Activated CD8-positive, alpha-beta memory T cell treated with anti-CD3 and anti-CD28 coated beads for 36 hours (primary cell): ENCODE results near the gene FBXW4. TPM values are rescaled to one million over a fixed set of nuclear protein-coding genes. Genes with fewer than 3 reads are reported as not detected.

ENCODE experiments used
- CTCF ChIA-PET: fragments of 350-600 bp; sonication (Branson Sonifier 250); formaldehyde crosslinking; loops from one replicate; lab custom pipeline; 2021; ENCODE audit warnings: antibody characterized with exemption; lab: Charles Lee
- POLR2A ChIA-PET: fragments of 350-600 bp; sonication (Branson Sonifier 250); formaldehyde crosslinking; loops from one replicate; lab custom pipeline; 2021; ENCODE audit warnings: antibody characterized with exemption; lab: Charles Lee
- total RNA-seq, 2 experiments: library from RNA; stranded (reverse); gene quantifications; one replicate each; pipeline ENCODE4 v1.2.3, GENCODE V29; 2021

Gene FBXW4, protein sequence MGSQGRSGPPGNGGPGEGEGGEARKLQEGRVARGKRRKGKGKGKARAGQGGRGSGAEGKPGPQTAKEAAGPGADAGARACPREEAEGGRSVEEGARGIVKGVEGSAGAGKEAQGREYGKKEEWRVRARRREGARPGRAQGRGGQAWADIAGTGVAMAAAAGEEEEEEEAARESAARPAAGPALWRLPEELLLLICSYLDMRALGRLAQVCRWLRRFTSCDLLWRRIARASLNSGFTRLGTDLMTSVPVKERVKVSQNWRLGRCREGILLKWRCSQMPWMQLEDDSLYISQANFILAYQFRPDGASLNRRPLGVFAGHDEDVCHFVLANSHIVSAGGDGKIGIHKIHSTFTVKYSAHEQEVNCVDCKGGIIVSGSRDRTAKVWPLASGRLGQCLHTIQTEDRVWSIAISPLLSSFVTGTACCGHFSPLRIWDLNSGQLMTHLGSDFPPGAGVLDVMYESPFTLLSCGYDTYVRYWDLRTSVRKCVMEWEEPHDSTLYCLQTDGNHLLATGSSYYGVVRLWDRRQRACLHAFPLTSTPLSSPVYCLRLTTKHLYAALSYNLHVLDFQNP
- 10 to 100 TPM; 35.3 to 36.3 TPM for total RNA-seq

DNA sequence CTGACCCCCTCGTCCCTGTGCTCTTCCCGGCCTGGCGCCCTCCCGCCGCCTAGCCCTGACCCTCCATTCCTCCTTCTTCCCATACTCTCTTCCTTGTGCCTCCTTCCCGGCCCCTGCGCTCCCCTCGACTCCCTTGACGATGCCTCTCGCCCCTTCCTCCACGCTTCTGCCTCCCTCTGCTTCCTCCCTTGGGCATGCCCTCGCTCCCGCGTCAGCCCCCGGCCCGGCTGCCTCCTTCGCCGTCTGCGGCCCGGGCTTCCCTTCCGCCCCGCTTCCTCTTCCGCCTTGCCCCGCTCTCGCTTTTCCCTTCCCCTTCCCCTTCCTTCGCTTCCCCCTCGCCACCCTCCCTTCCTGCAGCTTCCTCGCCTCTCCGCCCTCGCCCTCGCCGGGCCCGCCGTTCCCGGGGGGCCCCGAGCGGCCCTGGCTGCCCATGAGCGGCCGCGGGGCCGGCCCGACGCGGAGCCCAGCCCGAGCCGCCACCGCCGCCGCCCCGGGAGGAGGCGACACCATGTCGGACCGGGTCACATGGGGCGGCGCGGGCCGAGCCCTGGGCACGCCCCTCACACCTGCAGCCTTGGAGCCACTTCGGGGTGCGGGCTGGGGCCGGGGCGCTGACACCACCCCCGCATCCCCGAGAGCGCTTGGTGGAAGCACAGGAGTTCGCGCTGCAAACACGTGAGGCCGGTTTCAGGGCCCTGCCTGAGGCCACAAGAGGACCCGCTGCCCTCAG lies at the start of gene FBXW4:
Gene FBXW4 (minus strand): TSS at position 497 of the 730 bp plus-strand sequence. CDS start 65 bp downstream, at position 432.
- POLR2A ChIA-PET, result interaction anchor here (0.7 kb wide), 1 partner anchor 762 kb away, joined by 3 read pairs; no protein-coding TSS in a partner anchor
- CTCF ChIA-PET, result interaction anchor here (0.9 to 2.3 kb wide), 3 partner anchors 10 to 87 kb away, joined by 3 to 7 read pairs (median 3); no protein-coding TSS in a partner anchor

DNA sequence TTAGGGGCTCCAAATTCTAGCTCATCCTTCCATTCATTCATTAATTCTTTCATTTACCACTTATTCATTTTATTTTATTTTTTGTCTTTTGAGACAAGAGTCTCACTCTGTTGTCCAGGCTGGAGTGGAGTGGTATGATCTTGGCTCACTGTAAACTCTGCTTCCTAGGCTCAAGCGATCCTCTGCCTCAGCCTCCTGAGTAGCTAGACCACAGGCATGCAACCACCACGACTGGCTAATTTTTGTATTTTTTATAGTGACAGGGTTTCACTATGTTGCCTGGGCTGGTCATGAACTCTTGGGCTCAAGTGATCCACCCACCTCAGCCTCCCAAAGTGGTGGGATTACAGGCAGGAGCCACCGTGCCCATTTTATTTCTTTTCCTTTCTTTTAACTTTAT lies 49.3 kb upstream of the FBXW4 start:
- POLR2A ChIA-PET, result no interaction called here
- CTCF ChIA-PET, result no interaction called here

DNA sequence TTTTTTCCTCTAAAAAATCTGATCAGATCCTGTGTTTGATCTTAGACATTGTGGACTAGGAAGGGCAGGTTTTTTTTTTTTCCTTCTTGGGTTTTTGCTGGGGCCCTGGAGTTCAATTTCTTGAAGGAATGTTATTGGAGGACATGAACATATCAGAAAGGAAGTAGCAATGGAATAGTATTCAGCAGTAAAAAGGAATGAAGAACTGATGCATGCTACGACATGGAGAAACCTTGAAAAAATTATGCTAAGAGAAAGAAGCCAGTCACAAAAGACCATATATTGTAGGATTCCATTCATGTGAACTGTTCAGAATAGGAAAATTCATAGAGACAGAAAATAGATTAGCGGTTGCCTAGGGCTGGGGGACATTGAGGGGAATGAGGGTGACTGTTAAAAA lies 47.0 kb upstream of the FBXW4 start:
- CTCF ChIA-PET, result no interaction called here
- POLR2A ChIA-PET, result no interaction called here

DNA sequence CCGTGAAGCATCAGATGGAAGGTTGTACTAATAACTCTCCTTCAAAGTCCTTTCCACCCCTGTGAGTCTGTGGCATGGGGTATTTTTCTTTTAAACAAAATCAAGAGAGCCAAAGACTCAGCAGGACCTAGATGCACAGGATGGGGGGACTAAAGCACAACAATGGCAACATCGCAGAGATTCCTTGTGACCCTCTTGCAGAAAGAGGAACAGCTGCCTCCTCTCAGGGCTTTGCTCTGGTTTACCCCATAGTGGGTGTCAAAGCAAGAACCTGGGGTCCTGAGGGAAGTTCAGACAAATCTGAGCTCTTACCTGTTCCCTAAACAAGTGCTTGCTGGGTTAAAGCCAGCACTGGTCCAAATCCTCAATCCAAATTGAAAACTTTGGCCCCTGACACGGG lies 41.7 kb upstream of the FBXW4 start:
- ChIA-PET CTCF (interaction anchor here (1.3 kb wide), 1 partner anchor 45 kb away, joined by 3 read pairs; no protein-coding TSS in a partner anchor), POLR2A (no interaction called here)

DNA sequence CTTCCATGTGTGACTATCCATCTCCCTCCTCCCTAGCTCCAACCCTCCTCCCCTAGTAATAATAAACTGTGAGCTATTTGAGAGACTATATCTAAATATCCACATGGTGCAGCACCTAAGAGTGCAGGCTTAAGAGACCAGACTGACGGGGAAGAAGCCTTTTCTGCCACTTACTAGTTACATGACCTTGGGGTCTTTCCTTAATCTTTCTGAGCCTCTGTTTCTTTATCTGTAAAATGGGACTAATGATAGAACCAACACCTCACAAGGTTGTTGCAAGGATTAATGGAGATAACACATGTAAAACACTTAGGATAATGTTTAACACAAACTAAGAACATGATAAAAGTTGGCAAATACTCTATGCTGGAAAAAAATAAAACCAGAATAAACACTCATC lies 37.1 kb upstream of the FBXW4 start:
- POLR2A ChIA-PET, result no interaction called here
- CTCF ChIA-PET, result interaction anchor here (0.6 to 0.8 kb wide), 2 partner anchors 50 to 80 kb away, joined by 3 read pairs; no protein-coding TSS in a partner anchor

DNA sequence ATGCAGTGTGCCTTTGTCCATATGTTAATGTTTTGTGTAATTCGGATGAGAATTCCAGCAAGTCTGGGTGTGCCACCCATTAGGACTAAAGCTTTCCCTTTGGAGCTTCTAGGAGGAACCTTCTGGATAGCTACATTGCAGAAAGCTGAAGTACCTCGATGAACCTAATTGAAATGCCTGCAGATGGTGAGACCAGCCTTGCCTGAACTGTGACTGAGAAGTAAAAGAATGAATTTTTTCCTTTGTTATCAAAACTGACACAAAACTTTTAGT lies 31.1 kb upstream of the FBXW4 start:
- ChIA-PET POLR2A (no interaction called here), CTCF (no interaction called here)

DNA sequence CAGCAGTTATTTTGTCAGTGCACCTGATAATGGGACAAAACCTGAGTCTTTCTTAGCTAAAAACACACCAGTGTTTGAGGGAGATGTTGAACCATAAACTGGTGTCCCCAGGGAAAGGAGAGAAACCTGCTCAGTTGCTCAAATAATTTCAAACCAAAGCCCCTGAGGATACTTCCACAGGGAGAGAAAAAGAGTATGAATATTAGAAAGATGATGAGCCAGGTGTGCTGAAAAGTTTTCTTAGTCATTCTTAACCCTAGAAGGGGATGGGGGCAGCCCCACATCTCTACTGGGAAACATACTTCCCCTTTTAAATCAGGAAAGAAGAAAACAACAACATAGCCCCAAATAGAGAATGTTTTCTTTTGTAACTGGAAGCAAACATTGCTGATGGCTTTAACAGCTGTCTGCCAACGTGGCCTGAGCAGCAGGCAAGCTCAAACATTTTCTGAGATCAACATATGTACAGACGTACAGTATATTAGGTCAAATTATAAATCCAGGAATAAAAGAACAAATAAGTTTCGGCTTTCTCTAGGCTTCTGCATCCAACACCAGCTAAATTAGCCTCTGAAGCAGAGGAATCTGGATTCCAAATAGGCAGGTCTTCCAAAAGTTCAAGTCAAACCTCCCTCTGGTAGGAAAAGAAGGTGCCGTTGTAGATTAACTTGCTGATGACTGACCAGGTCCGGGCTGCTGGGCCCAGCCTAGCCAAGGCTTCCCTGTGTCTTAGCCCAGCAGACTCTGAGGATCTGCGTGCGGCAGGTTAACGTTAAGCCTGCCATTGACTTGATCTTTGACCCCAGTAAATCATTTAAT lies 30.5 kb upstream of the FBXW4 start:
- ChIA-PET POLR2A (no interaction called here), CTCF (no interaction called here)

DNA sequence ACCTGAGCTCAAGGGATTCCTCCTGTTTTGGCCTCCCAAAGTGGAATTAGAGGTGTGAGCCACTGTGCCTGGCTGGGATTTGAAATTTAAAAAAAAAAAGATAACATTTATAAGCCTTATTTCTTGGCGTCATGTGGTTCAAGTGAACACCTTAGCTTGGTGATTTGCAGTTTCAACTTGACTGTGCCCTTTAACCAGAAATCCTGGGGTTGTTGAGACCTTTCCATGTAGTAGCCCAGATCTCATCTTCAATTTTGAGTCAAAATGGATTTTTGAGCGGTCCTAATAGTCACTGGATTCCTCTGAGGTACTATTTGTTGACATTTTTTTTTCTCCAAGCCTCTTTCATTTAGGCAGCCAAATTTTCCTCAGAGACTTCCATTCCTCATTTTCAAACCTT lies 29.5 kb upstream of the FBXW4 start:
- ChIA-PET CTCF (interaction anchor here (0.7 kb wide), 1 partner anchor 630 kb away, joined by 3 read pairs; no protein-coding TSS in a partner anchor), POLR2A (no interaction called here)

DNA sequence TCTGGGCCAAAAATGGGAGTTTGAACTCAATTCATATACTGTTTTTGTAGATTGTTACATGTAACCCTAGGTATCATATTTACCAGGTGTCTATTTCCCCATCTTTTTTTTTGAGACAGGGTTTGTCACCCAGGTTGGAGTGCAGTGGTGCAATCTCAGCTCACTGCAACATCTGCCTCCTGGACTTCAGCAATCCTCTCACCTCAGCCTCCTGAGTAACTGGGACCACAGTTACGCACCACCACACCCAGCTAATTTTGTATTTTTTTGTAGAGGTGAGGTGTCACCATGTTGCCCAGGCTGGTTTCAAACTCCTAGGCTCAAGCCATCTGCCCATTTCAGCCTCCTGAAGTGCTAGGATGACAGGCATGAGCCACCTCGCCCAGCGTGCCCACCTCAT lies 28.2 kb upstream of the FBXW4 start:
- ChIA-PET POLR2A (no interaction called here), CTCF (interaction anchor here (0.6 kb wide), 1 partner anchor 66 kb away, joined by 3 read pairs; no protein-coding TSS in a partner anchor)

DNA sequence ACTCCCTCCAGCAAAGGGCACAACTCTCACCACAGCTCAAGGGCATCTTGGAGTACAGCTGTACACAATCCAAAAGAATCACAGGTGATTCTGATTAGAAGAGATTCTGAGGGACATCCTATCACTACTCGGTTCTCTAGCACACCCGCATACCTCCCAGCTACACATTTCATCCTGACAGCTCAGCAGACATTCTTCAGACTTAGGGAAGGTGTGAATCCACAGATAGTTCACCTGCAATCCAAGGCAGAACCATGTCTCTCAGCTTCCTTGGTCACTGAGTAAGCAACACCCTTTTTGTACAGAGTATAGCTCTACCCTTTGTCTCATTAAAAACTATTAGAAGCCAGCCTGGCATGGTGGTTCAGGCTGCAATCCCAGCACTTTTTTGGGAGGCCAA lies 26.8 kb upstream of the FBXW4 start:
- POLR2A ChIA-PET, result no interaction called here
- CTCF ChIA-PET, result no interaction called here

DNA sequence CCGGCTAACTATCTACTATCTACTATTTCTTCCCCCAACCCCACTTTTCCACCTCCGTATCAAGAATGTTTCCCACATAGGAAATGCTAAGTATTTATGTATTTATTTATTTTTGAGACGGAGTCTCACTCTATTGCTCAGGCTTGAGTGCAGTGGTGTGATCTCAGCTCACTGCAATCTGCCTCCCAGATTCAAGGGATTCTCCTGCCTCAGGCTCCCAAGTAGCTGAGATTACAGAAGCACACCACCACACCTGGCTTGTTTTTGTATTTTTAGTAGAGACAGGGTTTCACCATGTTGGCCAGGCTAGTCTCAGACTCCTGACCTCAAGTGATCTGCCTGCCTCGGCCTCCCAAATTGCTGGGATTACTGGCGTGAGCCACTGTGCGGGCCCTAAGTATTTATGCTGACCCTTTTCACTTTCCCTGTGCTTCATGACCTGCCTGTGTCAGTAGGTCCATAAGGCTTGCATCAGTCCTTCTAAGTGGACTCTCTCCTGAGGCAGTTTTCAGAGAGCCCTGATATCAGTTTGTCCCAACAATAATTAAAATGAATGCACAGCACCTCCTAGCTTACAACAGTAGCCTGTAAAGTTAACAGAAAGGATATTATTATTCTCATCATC lies 25.7 kb upstream of the FBXW4 start:
- POLR2A ChIA-PET, result no interaction called here
- CTCF ChIA-PET, result no interaction called here

DNA sequence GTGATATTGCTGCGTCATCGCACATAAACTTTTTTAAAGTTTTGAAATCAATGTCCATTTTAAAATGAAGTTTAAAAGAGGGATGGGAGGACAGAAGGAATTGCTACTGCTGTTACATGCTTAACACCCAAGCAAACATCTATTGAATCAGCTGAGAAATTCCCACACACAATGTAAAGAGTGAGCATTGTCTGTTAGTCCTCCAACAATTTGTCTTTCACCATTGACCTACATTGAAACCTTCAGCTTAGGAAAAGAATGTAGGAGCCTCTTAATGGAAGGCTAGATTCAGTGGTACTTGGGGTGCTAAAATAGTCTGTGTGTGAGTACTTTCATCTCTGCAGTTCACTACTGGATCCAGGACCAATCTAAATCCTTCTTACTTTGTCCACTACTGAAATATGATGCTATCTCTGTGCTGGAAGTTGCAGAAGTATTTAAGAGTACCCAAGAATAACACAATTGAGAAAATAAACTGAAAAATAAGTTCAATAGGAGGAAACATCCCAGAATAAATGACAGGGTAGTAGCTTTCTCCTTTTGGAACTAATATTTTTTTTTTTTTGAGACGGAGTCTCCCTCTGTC lies 23.8 kb upstream of the FBXW4 start:
- CTCF ChIA-PET, result no interaction called here
- POLR2A ChIA-PET, result no interaction called here

DNA sequence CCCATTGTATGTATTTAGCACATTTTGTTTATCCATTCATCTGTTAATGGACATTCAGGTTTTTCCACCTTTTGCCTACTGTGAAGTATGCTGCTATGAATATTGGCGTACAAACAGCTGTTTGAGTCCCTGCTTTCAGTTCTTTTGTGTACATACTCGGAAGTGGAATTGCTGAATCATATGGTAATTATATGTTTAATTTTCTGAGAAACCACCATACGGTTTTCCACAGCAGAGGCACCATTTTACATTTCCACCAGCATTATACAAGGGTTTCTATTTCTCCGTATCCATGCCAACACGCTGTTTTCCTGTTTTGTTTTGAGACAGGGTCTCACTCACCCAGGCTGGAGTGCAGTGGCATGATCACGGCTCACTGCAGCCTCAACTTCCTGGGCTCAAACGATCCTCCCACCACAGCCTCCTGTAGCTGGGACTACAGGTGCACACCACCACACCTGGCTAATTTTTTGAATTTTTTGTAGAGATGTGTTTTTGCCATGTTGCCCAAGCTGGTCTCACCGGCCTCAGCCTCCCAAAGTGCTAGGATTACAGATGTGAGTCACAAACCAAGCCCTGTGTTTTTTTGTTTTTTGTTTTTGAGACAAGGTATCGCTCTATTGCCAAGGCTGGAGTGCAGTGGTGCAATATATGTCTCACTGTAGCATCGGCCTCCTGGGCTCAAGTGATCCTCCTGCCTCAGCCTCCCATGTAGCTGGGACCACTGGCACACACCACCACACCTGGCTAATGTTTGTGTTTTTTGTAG lies 22.1 kb upstream of the FBXW4 start:
- POLR2A ChIA-PET, result no interaction called here
- CTCF ChIA-PET, result interaction anchor here (0.6 kb wide), 1 partner anchor 13 kb away, joined by 3 read pairs; no protein-coding TSS in a partner anchor

DNA sequence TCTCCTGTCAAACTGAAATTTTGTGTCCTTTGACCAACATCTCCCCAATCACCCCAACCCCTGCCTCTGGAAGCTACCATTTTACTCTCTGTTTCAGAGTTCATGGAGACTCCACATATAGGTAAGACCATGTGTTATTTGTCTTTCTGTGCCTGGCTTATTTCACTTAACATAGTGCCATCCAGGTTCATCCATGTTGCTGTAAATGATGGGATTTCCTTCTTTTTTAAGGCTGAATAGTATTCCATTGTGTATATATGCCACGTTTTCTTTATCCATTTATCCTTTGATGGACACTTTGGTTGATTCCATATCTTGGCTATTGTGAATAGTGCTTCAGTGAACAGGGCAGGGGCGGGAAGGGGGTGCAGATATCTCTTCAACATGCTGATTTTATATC lies 18.0 kb upstream of the FBXW4 start:
- ChIA-PET CTCF (interaction anchor here (0.8 kb wide), 1 partner anchor 29 kb away, joined by 5 read pairs; no protein-coding TSS in a partner anchor), POLR2A (no interaction called here)

DNA sequence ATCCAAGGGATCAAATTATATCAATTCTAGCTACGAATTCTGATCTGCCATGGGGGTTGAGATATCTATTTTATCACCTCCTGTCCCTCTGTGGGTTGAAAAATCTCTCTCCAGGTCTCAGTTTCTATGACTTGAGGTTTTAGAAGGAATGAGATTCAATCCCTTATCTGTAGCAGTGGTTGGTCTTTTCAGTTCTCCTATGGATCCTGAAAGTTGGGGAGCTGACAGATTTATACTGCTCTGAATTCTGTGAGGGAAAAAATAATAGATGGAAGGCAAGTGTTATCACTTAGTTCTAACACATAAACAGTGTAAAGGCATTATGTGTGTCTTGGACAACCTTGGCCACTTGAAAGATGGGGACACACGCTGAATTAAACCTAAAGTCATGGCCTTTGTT lies 15.8 kb upstream of the FBXW4 start:
- ChIA-PET POLR2A (no interaction called here), CTCF (no interaction called here)

DNA sequence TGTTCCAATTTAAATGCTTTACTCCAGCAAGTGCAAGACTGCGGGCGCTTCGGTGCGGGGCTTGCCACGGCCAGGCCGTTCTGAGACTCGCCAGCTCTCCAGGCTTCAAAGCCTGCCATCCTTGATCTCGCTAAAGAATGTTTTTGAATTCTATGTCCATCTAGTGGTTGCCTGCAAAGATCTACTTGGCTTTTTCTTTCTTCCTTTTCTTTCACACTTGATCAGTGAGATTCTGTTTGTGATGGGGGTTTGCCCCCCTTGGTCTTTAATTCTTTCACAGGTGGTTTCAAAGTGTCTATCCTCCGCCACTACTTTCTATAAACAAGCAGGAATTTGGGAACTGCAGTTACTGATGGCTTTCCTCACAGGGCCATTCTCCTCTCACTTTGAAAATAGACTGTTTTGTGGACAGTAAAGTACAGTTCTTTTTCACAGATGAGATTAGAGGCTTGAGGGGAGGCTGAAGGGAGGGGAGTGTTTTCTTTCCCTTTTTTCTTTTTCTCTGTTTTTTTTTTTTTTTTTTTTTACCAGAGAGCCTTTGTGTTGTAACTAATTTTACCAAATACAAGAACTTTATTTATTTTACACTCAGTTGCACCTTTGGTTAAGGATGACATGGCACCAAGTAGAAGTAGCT lies 15.2 kb upstream of the FBXW4 start:
- POLR2A ChIA-PET, result no interaction called here
- CTCF ChIA-PET, result no interaction called here

DNA sequence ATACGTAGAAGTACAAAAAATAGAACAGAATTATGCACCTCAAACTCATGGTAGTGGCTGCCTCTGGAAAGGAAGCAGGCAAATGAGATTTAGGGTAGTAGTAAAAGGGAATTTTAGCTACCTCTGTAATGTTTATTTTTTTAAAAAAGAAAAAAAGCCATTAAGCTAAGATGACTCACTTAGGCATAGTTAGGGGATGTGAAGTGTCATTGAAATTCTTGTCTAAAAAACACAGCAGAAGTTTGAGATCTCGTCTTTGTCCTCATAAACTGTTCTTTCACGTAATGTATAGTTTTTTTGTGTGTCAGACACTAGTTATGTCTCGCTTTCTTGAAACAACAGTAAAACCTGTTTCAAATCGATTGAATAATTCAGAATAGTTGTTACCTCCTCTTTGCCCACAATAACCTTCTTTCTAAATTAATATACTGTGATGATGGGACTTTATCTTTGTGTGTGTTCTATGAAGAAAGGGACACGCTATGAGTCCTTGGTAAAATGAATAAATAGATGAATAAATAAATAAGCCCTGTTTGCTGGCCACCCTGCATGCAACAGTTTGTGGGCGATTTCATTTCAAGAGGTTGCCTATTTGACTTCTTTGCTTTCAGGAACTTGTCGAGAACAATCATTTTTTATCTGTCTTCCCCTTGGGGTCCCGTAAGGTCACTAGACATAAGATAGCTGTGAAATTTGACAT lies 14.5 kb upstream of the FBXW4 start:
- ChIA-PET CTCF (no interaction called here), POLR2A (interaction anchor here (1.0 kb wide), 1 partner anchor 32 kb away, joined by 3 read pairs; no protein-coding TSS in a partner anchor)
